SK-N-SH (cell line): ENCODE data around the gene HOXB8.

ENCODE experiments used
- CHD2 ChIP-seq: fragments of 150-350 bp; IDR thresholded peaks from 2 replicates; pipeline ENCODE4 v1.6.1; 2018; ENCODE audit warnings: low read length; ENCODE audit not compliant: partially characterized antibody
- EP300 ChIP-seq, 2 experiments: IDR thresholded peaks; 2 replicates each; pipeline versions ENCODE4 v1.4.0 to v1.6.1; 2012; ENCODE audit warnings: borderline replicate concordance in 1 of 2, low read depth in 1 of 2, low read length in 1 of 2
- POLR2AphosphoS5 ChIP-seq: IDR thresholded peaks from 2 replicates; pipeline ENCODE4 v1.6.1; 2012; ENCODE audit warnings: low read depth, low read length
- RXRA ChIP-seq: IDR thresholded peaks from 2 replicates; pipeline ENCODE4 v1.4.0; 2012; ENCODE audit warnings: low read depth, mild to moderate bottlenecking, borderline replicate concordance
- TF ChIP-seq, protein P1 (sequence below): fragments of 200-600 bp; sonication (generic); IDR thresholded peaks from 2 replicates; pipeline ENCODE4 v1.6.1; 2017; ENCODE audit warnings: antibody characterized with exemption, mild to moderate bottlenecking, moderate library complexity
- TF ChIP-seq, protein P2 (sequence below): IDR thresholded peaks from 2 replicates; pipeline ENCODE4; 2012

DNA sequence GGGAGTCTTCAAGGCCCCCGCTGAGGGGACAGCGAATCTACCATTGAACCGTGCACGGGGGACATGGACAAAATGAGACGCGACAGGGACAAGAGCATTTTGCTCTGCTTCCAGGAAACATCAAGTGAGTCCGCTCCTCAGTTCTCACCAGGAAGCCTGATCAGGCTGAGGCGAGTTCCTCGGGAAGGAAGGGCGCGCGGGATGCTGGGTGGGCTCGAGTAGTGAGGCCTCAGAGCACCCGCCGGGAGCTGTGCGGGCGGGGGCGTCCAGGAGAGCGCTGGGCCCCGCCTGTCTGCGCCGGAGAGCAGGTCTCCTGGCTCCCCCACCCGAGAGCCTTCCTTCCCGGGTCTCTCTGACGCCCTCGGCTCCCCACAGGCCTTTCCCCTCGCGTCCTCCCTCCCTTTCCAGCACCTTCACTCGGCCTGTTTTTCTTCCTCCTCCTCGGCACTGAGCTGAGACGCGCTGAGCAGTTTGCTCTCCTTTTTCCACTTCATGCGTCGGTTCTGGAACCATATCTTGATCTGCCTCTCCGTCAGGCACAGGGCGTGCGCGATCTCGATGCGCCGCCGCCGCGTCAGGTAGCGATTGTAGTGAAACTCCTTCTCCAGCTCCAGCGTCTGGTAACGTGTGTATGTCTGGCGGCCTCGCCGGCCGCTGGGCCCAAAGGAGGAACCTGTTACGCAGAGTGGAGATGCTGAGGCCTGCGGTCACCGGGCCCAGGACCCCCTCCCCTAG lies 18.9 kb downstream of the HOXB8 start:
- TF ChIP-seq CHD2 = no peak
- TF ChIP-seq, protein P1, sequence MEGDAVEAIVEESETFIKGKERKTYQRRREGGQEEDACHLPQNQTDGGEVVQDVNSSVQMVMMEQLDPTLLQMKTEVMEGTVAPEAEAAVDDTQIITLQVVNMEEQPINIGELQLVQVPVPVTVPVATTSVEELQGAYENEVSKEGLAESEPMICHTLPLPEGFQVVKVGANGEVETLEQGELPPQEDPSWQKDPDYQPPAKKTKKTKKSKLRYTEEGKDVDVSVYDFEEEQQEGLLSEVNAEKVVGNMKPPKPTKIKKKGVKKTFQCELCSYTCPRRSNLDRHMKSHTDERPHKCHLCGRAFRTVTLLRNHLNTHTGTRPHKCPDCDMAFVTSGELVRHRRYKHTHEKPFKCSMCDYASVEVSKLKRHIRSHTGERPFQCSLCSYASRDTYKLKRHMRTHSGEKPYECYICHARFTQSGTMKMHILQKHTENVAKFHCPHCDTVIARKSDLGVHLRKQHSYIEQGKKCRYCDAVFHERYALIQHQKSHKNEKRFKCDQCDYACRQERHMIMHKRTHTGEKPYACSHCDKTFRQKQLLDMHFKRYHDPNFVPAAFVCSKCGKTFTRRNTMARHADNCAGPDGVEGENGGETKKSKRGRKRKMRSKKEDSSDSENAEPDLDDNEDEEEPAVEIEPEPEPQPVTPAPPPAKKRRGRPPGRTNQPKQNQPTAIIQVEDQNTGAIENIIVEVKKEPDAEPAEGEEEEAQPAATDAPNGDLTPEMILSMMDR = no peak
- TF ChIP-seq RXRA = no peak
- no peak for TF ChIP-seq EP300 (IDR thresholded peaks at IDR 0.05; ENCODE audit: borderline replicate concordance in 1 of 2, low read depth in 1 of 2, low read length in 1 of 2)
- no peak for TF ChIP-seq POLR2AphosphoS5
- TF ChIP-seq, protein P2, sequence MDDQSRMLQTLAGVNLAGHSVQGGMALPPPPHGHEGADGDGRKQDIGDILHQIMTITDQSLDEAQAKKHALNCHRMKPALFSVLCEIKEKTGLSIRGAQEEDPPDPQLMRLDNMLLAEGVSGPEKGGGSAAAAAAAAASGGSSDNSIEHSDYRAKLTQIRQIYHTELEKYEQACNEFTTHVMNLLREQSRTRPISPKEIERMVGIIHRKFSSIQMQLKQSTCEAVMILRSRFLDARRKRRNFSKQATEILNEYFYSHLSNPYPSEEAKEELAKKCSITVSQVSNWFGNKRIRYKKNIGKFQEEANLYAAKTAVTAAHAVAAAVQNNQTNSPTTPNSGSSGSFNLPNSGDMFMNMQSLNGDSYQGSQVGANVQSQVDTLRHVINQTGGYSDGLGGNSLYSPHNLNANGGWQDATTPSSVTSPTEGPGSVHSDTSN = no peak
